Heart left ventricle (tissue), 13 donors: ENCODE data around the gene FKBP7.

Experiments
- POLR2A ChIP-seq, 2 donors: fragments of 450-650 bp; IDR thresholded peaks; one replicate each; pipeline ENCODE4 v1.6.1; 2017; ENCODE audit warnings: antibody characterized with exemption in 2 of 2, mild to moderate bottlenecking in 2 of 2, moderate library complexity in 2 of 2
- TF ChIP-seq, protein P1 (sequence below), 12 donors: fragments of 200-600 bp; sonication (generic) in 4 of 12; IDR thresholded peaks; one replicate each; pipeline versions ENCODE4 v1.5.0 to v1.8.0; 2018 to 2022; ENCODE audit warnings: antibody characterized with exemption in 12 of 12, mild to moderate bottlenecking in 5 of 12
- donor health status: ischemic (EF 13 %, LVEDD 7.1; RV severe dilation, severe dysfunction).
- donor health status: DM: no; HTN: yes; CAD: no.
- donor health status: DM: no; HTN: no; CAD: no.
- donor health status: ischemic (EF 25% LVEDD 6.9; RV normal size, moderate dysfunction).
- donor health status: ischemic (EF 25% LVEDD 5.7; RV mildly dilated, moderate dysfunction).
- donor health status: ischemic (EF 35%, LVEDD 5.7; RV mildly dilated, moderate dysfunction).
- donor health status: nonischemic (EF 11% LVEDD 7.7; RV severe dilation, severe dysfunction).
- donor health status: DM: yes; HTN: yes; CAD: no.
- donor health status: PGD.
- donor health status: ischemic (EF 29% LVEDD 5.4; RV normal size, mild dysfunction).
- donor health status: nonischemic (EF 23%, LVEDD 6.1; RV moderate dilation, normal function).

DNA sequence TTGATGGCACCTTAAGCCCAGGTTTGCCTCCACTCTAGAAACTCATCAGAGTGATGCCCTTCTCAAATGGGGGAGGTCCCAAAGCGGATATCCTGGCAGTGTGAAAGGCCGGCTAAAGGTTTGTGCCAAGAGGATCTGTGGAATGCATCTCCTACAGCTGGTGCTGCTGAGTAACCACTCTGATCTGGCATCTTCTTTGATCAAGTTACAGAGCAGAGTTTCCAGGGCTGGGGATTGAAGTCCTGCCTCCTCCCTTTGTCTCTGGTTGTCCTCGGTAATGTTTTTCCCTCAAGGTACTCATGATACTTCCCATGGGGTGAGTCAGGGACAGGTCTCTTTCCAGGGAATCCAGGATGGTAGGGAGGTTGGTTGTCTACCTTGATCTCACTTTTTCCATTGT, 52.0 kb downstream of the FKBP7 start:
- TF ChIP-seq, protein P1, sequence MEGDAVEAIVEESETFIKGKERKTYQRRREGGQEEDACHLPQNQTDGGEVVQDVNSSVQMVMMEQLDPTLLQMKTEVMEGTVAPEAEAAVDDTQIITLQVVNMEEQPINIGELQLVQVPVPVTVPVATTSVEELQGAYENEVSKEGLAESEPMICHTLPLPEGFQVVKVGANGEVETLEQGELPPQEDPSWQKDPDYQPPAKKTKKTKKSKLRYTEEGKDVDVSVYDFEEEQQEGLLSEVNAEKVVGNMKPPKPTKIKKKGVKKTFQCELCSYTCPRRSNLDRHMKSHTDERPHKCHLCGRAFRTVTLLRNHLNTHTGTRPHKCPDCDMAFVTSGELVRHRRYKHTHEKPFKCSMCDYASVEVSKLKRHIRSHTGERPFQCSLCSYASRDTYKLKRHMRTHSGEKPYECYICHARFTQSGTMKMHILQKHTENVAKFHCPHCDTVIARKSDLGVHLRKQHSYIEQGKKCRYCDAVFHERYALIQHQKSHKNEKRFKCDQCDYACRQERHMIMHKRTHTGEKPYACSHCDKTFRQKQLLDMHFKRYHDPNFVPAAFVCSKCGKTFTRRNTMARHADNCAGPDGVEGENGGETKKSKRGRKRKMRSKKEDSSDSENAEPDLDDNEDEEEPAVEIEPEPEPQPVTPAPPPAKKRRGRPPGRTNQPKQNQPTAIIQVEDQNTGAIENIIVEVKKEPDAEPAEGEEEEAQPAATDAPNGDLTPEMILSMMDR (IDR thresholded peaks at IDR 0.05), result no peak
- no peak for TF ChIP-seq POLR2A (IDR thresholded peaks at IDR 0.05)
